Endothelial cell (in vitro differentiated cells): ENCODE measurements around the gene SLC38A11. TPM values are rescaled to one million over a fixed set of nuclear protein-coding genes. Genes with fewer than 3 reads are reported as not detected.

ENCODE experiments used
- DNase-seq: peaks from one replicate; pipeline ENCODE4 v3.0.0; 2021; ENCODE audit warnings: low spot score
- H3K27ac Mint-ChIP-seq: one replicate; pipeline ENCODE4 v1.8.0; 2021; ENCODE audit warnings: mixed read lengths, inconsistent platforms; ENCODE audit not compliant: unreplicated experiment
- H3K27me3 Mint-ChIP-seq: one replicate; pipeline ENCODE4 v1.8.0; 2021; ENCODE audit warnings: mild to moderate bottlenecking, moderate library complexity, mixed read lengths, inconsistent platforms; ENCODE audit not compliant: unreplicated experiment
- H3K36me3 Mint-ChIP-seq: one replicate; pipeline ENCODE4 v1.8.0; 2021; ENCODE audit warnings: mild to moderate bottlenecking, low read depth, mixed read lengths, inconsistent platforms; ENCODE audit not compliant: unreplicated experiment
- H3K4me1 Mint-ChIP-seq: one replicate; pipeline ENCODE4 v1.8.0; 2021; ENCODE audit warnings: mild to moderate bottlenecking, mixed read lengths, inconsistent platforms; ENCODE audit not compliant: unreplicated experiment
- H3K4me3 Mint-ChIP-seq: one replicate; pipeline ENCODE4 v1.8.0; 2021; ENCODE audit warnings: mild to moderate bottlenecking, mixed read lengths, inconsistent platforms; ENCODE audit not compliant: unreplicated experiment
- H3K9me3 Mint-ChIP-seq: one replicate; pipeline ENCODE4 v1.8.0; 2021; ENCODE audit warnings: mixed read lengths, inconsistent platforms; ENCODE audit not compliant: unreplicated experiment
- total RNA-seq: library from RNA; stranded (reverse); fragmentation: NEBNext Ultra II Directional; extraction: Animal tissue kit (Norgen Biotek cat#: 25700); gene quantifications from one replicate; pipeline ENCODE4 v1.2.1, GENCODE V29; 2021; ENCODE audit not compliant: unreplicated experiment
- TF ChIP-seq, protein P1 (sequence below): fragments of 200-600 bp; sonication (generic); IDR thresholded peaks from one replicate; pipeline ENCODE4 v1.5.0; 2021; ENCODE audit warnings: antibody characterized with exemption; ENCODE audit not compliant: unreplicated experiment

SLC38A11 gene
- total RNA-seq, 1 donor from 2014 or later = not detected

DNA sequence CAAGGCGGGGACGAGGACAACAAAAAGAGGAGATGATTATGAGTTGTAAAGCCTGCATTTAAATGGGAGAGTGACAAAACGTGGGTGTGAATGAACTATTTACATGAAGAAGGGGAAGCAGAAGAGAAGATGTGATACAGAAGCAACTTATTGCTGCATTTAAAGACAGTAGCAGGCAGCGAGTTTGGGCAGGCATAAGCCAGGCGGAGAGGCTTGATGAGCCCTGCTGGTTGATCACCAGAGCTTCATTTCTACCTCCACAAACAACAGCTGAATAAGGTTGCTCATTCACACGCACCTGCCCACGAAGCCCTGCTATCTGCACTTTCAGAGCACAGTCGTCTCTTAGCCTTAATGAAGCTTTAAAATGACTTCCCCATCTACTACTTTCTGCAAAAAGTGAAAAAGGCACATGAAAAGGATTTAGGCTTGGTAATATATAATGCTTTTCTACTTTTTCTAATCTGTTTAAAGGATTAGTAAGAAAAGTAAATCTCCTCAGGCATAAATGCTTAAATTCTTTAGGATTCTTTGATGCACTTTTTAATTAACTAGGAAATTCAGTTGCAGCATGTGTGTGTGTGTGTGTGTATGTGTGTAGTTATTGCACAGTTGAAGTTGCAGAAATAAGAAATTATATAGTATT is 3.1 kb downstream of the SLC38A11 start:
- no peak overlapping the region for H3K4me3 Mint-ChIP-seq
- H3K36me3 Mint-ChIP-seq = no peaks in the 10 kb centered on the region
- H3K27me3 Mint-ChIP-seq = no peaks in the 10 kb centered on the region
- peaks cover 4% of the 10 kb centered on the region for H3K9me3 Mint-ChIP-seq
- H3K27ac Mint-ChIP-seq = no peak overlapping the region
- peaks cover 10% of the 10 kb centered on the region for H3K4me1 Mint-ChIP-seq
- TF ChIP-seq, protein P1, sequence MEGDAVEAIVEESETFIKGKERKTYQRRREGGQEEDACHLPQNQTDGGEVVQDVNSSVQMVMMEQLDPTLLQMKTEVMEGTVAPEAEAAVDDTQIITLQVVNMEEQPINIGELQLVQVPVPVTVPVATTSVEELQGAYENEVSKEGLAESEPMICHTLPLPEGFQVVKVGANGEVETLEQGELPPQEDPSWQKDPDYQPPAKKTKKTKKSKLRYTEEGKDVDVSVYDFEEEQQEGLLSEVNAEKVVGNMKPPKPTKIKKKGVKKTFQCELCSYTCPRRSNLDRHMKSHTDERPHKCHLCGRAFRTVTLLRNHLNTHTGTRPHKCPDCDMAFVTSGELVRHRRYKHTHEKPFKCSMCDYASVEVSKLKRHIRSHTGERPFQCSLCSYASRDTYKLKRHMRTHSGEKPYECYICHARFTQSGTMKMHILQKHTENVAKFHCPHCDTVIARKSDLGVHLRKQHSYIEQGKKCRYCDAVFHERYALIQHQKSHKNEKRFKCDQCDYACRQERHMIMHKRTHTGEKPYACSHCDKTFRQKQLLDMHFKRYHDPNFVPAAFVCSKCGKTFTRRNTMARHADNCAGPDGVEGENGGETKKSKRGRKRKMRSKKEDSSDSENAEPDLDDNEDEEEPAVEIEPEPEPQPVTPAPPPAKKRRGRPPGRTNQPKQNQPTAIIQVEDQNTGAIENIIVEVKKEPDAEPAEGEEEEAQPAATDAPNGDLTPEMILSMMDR = no peak
- DNase-seq = no peak

DNA sequence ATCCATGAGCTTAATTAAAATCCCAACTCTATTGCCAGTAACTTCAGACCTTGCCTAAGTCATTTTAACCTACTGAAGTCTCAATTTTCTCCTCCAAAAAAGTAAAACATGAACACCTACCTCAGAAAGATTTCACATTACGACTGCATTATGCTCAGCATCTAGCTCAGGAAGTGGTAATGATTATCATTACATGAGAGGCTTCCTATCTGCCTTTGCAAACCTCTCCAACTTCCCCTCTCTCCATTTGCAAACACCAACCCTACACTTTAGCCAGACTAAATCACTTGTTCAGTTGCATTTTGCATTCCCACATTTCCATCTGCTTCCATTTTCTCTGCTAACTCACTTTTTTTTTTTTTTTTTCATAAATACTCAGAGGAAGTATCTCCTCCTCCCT is 6.8 kb downstream of the SLC38A11 start:
- TF ChIP-seq, protein P1 = no peak
- H3K36me3 Mint-ChIP-seq = no peaks in the 10 kb centered on the region
- peaks cover 4% of the 10 kb centered on the region for H3K9me3 Mint-ChIP-seq
- DNase-seq = no peak
- no peak overlapping the region for H3K4me3 Mint-ChIP-seq
- H3K4me1 Mint-ChIP-seq = peaks cover 10% of the 10 kb centered on the region
- no peaks in the 10 kb centered on the region for H3K27me3 Mint-ChIP-seq
- H3K27ac Mint-ChIP-seq = no peak overlapping the region

DNA sequence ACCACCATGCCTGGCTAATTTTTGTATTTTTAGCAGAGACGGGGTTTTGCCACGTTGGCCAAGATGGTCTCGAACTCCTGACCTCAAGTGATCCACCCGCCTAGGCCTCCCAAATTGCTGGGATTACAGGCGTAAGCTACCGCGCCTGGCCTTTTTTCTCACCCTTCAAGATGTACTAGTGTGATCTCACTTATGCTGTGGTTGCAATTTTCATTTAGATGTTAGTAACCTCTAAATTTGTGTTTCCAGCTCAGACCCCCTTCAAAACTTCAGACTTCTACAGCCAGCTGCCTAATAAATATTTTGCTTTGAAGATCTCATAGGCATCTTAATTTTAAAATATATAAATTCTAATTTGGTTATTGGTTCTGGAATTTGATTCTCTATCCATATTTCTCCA is 8.0 kb downstream of the SLC38A11 start:
- Mint-ChIP-seq H3K9me3 (peaks cover 4% of the 10 kb centered on the region), H3K4me3 (no peak overlapping the region), H3K27me3 (no peaks in the 10 kb centered on the region), H3K27ac (no peak overlapping the region), H3K4me1 (peaks cover 10% of the 10 kb centered on the region), H3K36me3 (no peaks in the 10 kb centered on the region)
- DNase-seq = no peak
- TF ChIP-seq, protein P1 = no peak

DNA sequence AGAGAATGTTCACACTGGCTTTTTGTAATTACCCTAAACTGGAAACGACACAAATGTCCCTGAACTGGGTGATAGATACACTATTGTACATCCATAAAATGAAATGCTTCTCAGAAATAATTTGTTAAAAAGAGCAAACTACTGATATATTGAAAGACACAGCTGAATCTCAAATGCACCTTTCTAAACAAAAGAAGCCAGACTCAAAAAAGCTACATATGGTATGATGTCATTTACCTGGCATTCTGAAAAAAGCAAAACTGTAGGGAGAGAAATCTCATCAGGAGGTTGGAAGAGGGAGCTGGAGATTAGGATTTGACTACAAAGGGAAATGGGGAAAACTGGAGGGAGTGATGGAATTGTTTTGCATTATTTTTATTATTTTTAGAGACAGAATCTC is 12.0 kb downstream of the SLC38A11 start:
- H3K27me3 Mint-ChIP-seq = no peaks in the 10 kb centered on the region
- no peaks in the 10 kb centered on the region for H3K4me1 Mint-ChIP-seq
- no peak for DNase-seq
- H3K9me3 Mint-ChIP-seq = no peaks in the 10 kb centered on the region
- no peak overlapping the region for H3K4me3 Mint-ChIP-seq
- no peaks in the 10 kb centered on the region for H3K36me3 Mint-ChIP-seq
- no peak overlapping the region for H3K27ac Mint-ChIP-seq
- TF ChIP-seq, protein P1 = no peak

DNA sequence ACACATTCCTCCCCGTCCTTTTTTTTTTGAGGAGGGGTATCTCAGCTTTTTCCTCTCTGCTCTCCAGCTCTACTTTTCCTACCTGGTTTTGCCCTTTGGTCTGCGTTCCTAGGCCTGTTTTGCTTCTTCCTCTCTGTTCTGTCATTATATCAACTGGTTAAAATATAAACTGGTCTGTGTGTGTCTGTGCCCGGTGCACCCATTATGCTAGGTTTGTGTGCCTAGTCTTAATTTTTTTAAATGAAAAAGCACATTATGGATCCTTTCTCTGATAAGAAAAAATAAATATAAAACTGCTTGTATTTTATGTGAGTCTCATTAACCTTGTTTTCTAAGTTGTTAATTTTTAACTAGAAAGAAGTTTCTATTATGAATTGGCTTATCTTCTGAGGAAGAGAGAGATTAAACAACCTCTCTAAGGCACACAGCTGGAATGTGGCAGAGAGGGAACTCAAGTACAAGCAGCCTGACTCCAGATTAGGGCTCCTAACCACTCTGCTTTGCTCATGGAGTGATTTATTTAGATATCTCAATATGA is 17.4 kb downstream of the SLC38A11 start:
- Mint-ChIP-seq H3K4me3 (no peak overlapping the region), H3K36me3 (no peaks in the 10 kb centered on the region), H3K27ac (no peak overlapping the region), H3K9me3 (no peaks in the 10 kb centered on the region), H3K27me3 (no peaks in the 10 kb centered on the region), H3K4me1 (no peaks in the 10 kb centered on the region)
- TF ChIP-seq, protein P1 = no peak
- no peak for DNase-seq
